Measurements from ENCODE around the gene POLE.

- no peak for TF ChIP-seq EZH2 (IDR thresholded peaks at IDR 0.05)
- no peak for TF ChIP-seq POLR2AphosphoS5 (IDR thresholded peaks at IDR 0.05; ENCODE audit: borderline replicate concordance, low read depth, low read length)
Measured at GRCh38 chr12:132726386-132726785, 39.2 kb upstream of the POLE start.

Measured in SK-N-MC (cell line).